Endothelial cell of umbilical vein (primary cell): ENCODE results near the gene PRDM16. TPM values are rescaled to one million over a fixed set of nuclear protein-coding genes. Genes with fewer than 3 reads are reported as not detected.

Source experiments
- BruUV-seq: library from RNA; stranded (reverse); fragments of 400-500 nt; replicated peaks from 2 replicates; lab custom pipeline; 2021; lab: Mats Ljungman, UMichigan
- CTCF ChIA-PET: fragments of 300-600, 350-600 bp; sonication (Branson Sonifier 250); formaldehyde crosslinking; loops from one replicate; lab custom pipeline; 2021; ENCODE audit warnings: antibody characterized with exemption, inconsistent platforms; lab: Charles Lee
- POLR2A ChIA-PET: fragments of 300-600, 350-600 bp; sonication (Branson Sonifier 250); formaldehyde crosslinking; loops from one replicate; lab custom pipeline; 2021; ENCODE audit warnings: antibody characterized with exemption, inconsistent platforms; lab: Charles Lee
- DNase-seq: peaks from one replicate; pipeline ENCODE4 v3.0.0-alpha.2; 2011; ENCODE audit warnings: low read depth, low spot score
- FAIRE-seq: peaks from 2 replicates; lab custom pipeline; 2011; peaks lifted over from hg19 to GRCh38; lab: Jason Lieb, UNC
- H2AFZ ChIP-seq: 2 replicates; pipeline ENCODE4 v1.6.0; 2012; ENCODE audit warnings: low read depth, low read length, control low read depth, inconsistent platforms
- H3K27ac ChIP-seq: 2 replicates; pipeline ENCODE4 v1.5.1; 2011; ENCODE audit warnings: low read depth, mild to moderate bottlenecking, control low read depth, low read length, moderate library complexity; ENCODE audit not compliant: insufficient read depth
- H3K27me3 ChIP-seq, 2 experiments: 2 replicates each; pipeline versions ENCODE4 v1.6.0 to v1.6.1; 2011; ENCODE audit warnings: low read length in 2 of 2, mixed read lengths in 1 of 2; ENCODE audit not compliant: control insufficient read depth in 2 of 2, insufficient read depth in 2 of 2
- H3K36me3 ChIP-seq, 2 experiments: 2 replicates in 1 of 2; 3 replicates in 1 of 2; pipeline ENCODE4 v1.5.1; 2011; ENCODE audit warnings: low read length in 2 of 2, mild to moderate bottlenecking in 1 of 2, moderate library complexity in 1 of 2; ENCODE audit not compliant: control insufficient read depth in 2 of 2, insufficient read depth in 2 of 2; ENCODE audit errors: extremely low read depth in 1 of 2
- H3K4me1 ChIP-seq: 3 replicates; pipeline ENCODE4 v1.5.1; 2011; ENCODE audit warnings: mild to moderate bottlenecking, low read length; ENCODE audit not compliant: control insufficient read depth, insufficient read depth; ENCODE audit errors: extremely low read depth
- H3K4me2 ChIP-seq: 2 replicates; pipeline ENCODE4 v1.6.1; 2011; ENCODE audit warnings: low read length, control low read depth, mixed read lengths; ENCODE audit not compliant: insufficient read depth
- H3K4me3 ChIP-seq, 3 experiments: fragments of 200-600 bp in 1 of 3; sonication (generic), shearing (Covaris generic) in 1 of 3; replicated peaks in 1 of 3; 2 replicates each; pipeline ENCODE4 v1.5.1; 2011 to 2016; ENCODE audit warnings: control low read depth in 3 of 3, low read length in 3 of 3, mild to moderate bottlenecking in 2 of 3, inconsistent platforms in 1 of 3, low read depth in 1 of 3, moderate library complexity in 1 of 3; ENCODE audit not compliant: insufficient read depth in 1 of 3
- H3K79me2 ChIP-seq: 2 replicates; pipeline ENCODE4 v1.6.0; 2012; ENCODE audit warnings: low read length, inconsistent platforms; ENCODE audit not compliant: control insufficient read depth, insufficient read depth
- H3K9ac ChIP-seq: replicated peaks from 2 replicates; pipeline ENCODE3; 2011; ENCODE audit warnings: low read length, control low read depth; ENCODE audit not compliant: insufficient read depth; ENCODE audit errors: extremely low read depth
- H3K9me1 ChIP-seq: replicated peaks from 3 replicates; pipeline ENCODE4 v1.6.0; 2011; ENCODE audit warnings: mild to moderate bottlenecking, low read length; ENCODE audit not compliant: control insufficient read depth, insufficient read depth; ENCODE audit errors: extremely low read depth
- H3K9me3 ChIP-seq: replicated peaks from 2 replicates; pipeline ENCODE4 v1.5.1; 2012; ENCODE audit warnings: low read length, inconsistent platforms; ENCODE audit not compliant: control insufficient read depth, insufficient read depth
- H4K20me1 ChIP-seq: replicated peaks from 2 replicates; pipeline ENCODE3; 2011; ENCODE audit warnings: mild to moderate bottlenecking, low read length; ENCODE audit not compliant: control insufficient read depth, insufficient read depth; ENCODE audit errors: extremely low read depth
- EZH2 ChIP-seq: IDR thresholded peaks from 2 replicates; pipeline ENCODE4 v1.6.1; 2012; ENCODE audit warnings: borderline replicate concordance, low read depth, mild to moderate bottlenecking, moderate library complexity, low read length, inconsistent platforms; ENCODE audit not compliant: severe bottlenecking
- GATA2 ChIP-seq: IDR thresholded peaks from 2 replicates; pipeline ENCODE4 v1.7.0; 2011; ENCODE audit warnings: low read depth, mild to moderate bottlenecking, moderate library complexity, mixed read lengths, low read length; ENCODE audit not compliant: insufficient read length, insufficient read depth
- JUN ChIP-seq: IDR thresholded peaks from 2 replicates; pipeline ENCODE4 v1.6.1; 2011; ENCODE audit warnings: borderline replicate concordance, low read depth; ENCODE audit not compliant: insufficient read length, insufficient read depth
- MYC ChIP-seq: IDR thresholded peaks from one replicate; pipeline ENCODE4 v1.6.1; 2011; ENCODE audit warnings: mild to moderate bottlenecking, low read depth, low read length
- POLR2A ChIP-seq: IDR thresholded peaks from 2 replicates; pipeline ENCODE4 v1.6.1; 2012; ENCODE audit warnings: low read depth, mild to moderate bottlenecking, control low read depth, low read length
- POLR2AphosphoS5 ChIP-seq: IDR thresholded peaks from 2 replicates; pipeline ENCODE4 v1.6.1; 2012; ENCODE audit warnings: low read depth, mild to moderate bottlenecking, control low read depth, low read length, moderate library complexity; ENCODE audit not compliant: insufficient read depth
- dilution Hi-C: fragments of 300-500 bp; cut with MboI; formaldehyde crosslinking; loops from one replicate; pipeline ENCODE4 v1.15.0; 2019; ENCODE audit warnings: low sequenced_read_pairs; ENCODE audit not compliant: extremely low pct_ligation_motif_present
- intact Hi-C: fragments of 100-400 bp; cut with micrococcal nuclease; formaldehyde crosslinking; loops from one replicate; pipeline ENCODE4 v1.10.0; 2022
- polyA plus RNA-seq, 4 experiments: library from polyadenylated mRNA; depleted of rRNA in 3 of 4; stranded (reverse) in 3 of 4; unstranded in 1 of 4; fragments of >200 nt; gene quantifications; 2 replicates each; pipeline versions ENCODE4 v1.2.1 to v1.2.3, GENCODE V29; 2011 to 2012; ENCODE audit warnings: missing spikeins in 1 of 4
- total RNA-seq: library from RNA; stranded (reverse); gene quantifications from 2 replicates; pipeline ENCODE4 v1.2.3, GENCODE V29; 2021
- TF ChIP-seq, protein P1 (sequence below): IDR thresholded peaks from 2 replicates; pipeline ENCODE4 v1.6.1; 2011; ENCODE audit not compliant: insufficient read depth, insufficient read length
- TF ChIP-seq, protein P2 (sequence below), 2 donors: IDR thresholded peaks; 1 replicate in 1 of 2; 2 replicates in 1 of 2; pipeline ENCODE4 v1.5.1; 2011; ENCODE audit warnings: low read length in 2 of 2, mild to moderate bottlenecking in 2 of 2, moderate library complexity in 2 of 2, control low read depth in 1 of 2, inconsistent platforms in 1 of 2, low read depth in 1 of 2; ENCODE audit not compliant: insufficient read depth in 1 of 2; ENCODE audit errors: extremely low read depth in 1 of 2

PRDM16 gene
- total and polyA plus RNA-seq, 2 donors (not counting 3 experiments of a cell fraction or from before 2014, with no cell fraction given), result not detected

DNA sequence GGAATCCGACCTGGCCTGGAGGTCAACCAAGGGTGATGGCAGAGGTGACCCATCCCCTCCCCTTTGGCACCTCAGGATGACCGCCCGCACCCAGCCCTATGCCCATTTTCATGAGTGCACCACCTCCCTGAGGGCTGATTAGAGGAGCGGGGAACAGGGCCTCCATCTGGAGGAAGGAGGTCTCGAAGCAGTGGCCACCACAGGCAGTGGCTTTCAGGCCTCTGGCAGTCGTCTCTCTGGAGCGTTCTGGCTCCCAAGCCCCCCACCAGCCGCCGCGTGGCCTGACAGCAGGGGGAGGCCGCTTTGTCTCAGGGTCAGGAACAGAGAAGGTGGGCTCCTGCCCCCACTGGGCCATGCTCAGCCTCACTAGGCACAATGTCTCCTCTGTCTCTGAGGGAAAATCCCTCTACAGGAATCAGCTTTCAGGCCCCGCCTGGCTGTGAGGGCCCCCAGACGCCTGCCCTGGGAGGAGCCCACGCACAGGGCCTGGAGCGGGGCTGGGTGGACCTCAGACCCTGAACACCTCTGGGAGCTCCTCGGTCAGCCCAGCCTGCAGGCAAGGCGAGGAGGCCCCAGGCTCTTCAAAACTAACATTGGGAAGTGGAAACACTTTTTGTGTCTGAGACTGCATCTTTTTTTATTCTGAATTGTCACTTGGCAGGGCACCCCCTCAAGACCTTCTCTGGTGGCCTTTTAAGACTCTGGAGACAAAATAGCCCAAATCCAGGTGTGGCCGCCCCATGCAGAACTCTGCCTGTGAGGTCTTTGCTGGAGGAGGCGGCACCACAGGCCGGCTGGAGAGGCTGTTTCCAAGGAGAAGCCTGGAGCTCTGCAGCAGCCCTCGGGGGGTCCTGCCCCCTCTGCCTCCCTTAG, 257.7 kb downstream of the PRDM16 start:
- DNase-seq (no peak), FAIRE-seq (no peak)
- Histone ChIP-seq H2AFZ (no peak overlapping the region), H3K9me1 (no peaks in the 10 kb centered on the region), H3K36me3 (no peaks in the 10 kb centered on the region), H4K20me1 (no peaks in the 10 kb centered on the region), H3K4me3 (no peak overlapping the region), H3K9ac (no peak overlapping the region), H3K27me3 (no peaks in the 10 kb centered on the region), H3K79me2 (no peaks in the 10 kb centered on the region), H3K9me3 (no peaks in the 10 kb centered on the region), H3K27ac (no peak overlapping the region), H3K4me1 (no peaks in the 10 kb centered on the region), H3K4me2 (no peak overlapping the region)
- intact Hi-C loops (no loop called here), dilution Hi-C loops (no loop called here)
- CTCF ChIA-PET, result no interaction called here
- TF ChIP-seq MYC (no peak), POLR2A (no peak), POLR2AphosphoS5 (no peak), GATA2 (no peak)
- BruUV-seq, result no TSS peak
- POLR2A ChIA-PET, result no interaction called here

DNA sequence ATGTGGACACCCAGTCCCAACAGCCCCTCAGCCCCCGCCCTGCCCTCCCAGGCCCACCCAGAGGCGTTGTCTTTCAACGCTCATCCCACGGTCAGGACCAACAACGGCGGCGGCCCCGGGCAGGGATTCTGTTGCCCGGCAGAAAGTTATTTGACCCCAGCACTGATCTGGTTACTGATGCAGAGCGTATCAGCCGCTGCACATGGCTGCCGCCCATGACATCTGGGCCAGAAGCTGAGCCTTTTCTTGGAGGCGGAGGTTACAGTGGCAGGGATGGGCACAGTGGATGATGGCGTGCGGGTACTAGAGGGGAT, 258.3 kb downstream of the PRDM16 start:
- DNase-seq, result no peak
- no peak overlapping the region for H3K4me3 ChIP-seq
- H4K20me1 ChIP-seq, result no peaks in the 10 kb centered on the region
- ChIA-PET CTCF (no interaction called here), POLR2A (no interaction called here)
- no peak overlapping the region for H3K27ac ChIP-seq
- intact Hi-C loops, result no loop called here
- no TSS peak for BruUV-seq
- H3K9me1 ChIP-seq, result no peaks in the 10 kb centered on the region
- no peaks in the 10 kb centered on the region for H3K4me1 ChIP-seq
- TF ChIP-seq, protein P1, sequence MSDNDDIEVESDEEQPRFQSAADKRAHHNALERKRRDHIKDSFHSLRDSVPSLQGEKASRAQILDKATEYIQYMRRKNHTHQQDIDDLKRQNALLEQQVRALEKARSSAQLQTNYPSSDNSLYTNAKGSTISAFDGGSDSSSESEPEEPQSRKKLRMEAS, result no peak
- TF ChIP-seq EZH2 (no peak), MYC (no peak), JUN (no peak), POLR2AphosphoS5 (no peak), GATA2 (no peak), POLR2A (no peak)
- TF ChIP-seq, protein P2, sequence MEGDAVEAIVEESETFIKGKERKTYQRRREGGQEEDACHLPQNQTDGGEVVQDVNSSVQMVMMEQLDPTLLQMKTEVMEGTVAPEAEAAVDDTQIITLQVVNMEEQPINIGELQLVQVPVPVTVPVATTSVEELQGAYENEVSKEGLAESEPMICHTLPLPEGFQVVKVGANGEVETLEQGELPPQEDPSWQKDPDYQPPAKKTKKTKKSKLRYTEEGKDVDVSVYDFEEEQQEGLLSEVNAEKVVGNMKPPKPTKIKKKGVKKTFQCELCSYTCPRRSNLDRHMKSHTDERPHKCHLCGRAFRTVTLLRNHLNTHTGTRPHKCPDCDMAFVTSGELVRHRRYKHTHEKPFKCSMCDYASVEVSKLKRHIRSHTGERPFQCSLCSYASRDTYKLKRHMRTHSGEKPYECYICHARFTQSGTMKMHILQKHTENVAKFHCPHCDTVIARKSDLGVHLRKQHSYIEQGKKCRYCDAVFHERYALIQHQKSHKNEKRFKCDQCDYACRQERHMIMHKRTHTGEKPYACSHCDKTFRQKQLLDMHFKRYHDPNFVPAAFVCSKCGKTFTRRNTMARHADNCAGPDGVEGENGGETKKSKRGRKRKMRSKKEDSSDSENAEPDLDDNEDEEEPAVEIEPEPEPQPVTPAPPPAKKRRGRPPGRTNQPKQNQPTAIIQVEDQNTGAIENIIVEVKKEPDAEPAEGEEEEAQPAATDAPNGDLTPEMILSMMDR (IDR thresholded peaks at IDR 0.05; ENCODE audit: extremely low read depth in 1 of 2, insufficient read depth in 1 of 2, low read depth in 1 of 2, low read length in 2 of 2), result no peak
- no peak overlapping the region for H3K9ac ChIP-seq
- H3K36me3 ChIP-seq, result no peaks in the 10 kb centered on the region
- no peak overlapping the region for H2AFZ ChIP-seq
- H3K79me2 ChIP-seq, result no peaks in the 10 kb centered on the region
- dilution Hi-C loops, result no loop called here
- H3K9me3 ChIP-seq, result no peaks in the 10 kb centered on the region
- FAIRE-seq, result no peak
- no peaks in the 10 kb centered on the region for H3K27me3 ChIP-seq
- H3K4me2 ChIP-seq, result no peak overlapping the region
